Motor neuron (in vitro differentiated cells): Measurements from ENCODE around the gene PPP6R3. TPM values are rescaled to one million over a fixed set of nuclear protein-coding genes. Genes with fewer than 3 reads are reported as not detected.

Experiments used
- ATAC-seq, 8 experiments: fragments of 200-7000 bp; cut with Tn5 transposase; replicated peaks in 6 of 8; 2 replicates each; pipeline ENCODE4 v1.8.0; 2021; ENCODE audit warnings: mild to moderate bottlenecking in 8 of 8, moderate library complexity in 8 of 8
- H3K27ac ChIP-seq, 2 donors: fragments of 250-450 bp; sonication (Bioruptor Pico); 2 replicates each; pipeline ENCODE4 v1.9.0; 2021; ENCODE audit warnings: antibody characterized with exemption in 2 of 2, mild to moderate bottlenecking in 2 of 2, moderate library complexity in 1 of 2
- H3K4me1 ChIP-seq, 2 donors: fragments of 250-450 bp; sonication (Bioruptor Pico); replicated peaks in 1 of 2; 2 replicates each; pipeline ENCODE4 v1.6.1; 2021; ENCODE audit warnings: antibody characterized with exemption in 2 of 2, mild to moderate bottlenecking in 2 of 2, moderate library complexity in 1 of 2
- H3K4me3 ChIP-seq, 5 donors: fragments of 250-450 bp; sonication (Bioruptor Pico); 2 replicates each; pipeline ENCODE4 v1.9.0; 2021; ENCODE audit warnings: antibody characterized with exemption in 5 of 5, mild to moderate bottlenecking in 5 of 5, moderate library complexity in 4 of 5
- WGBS, 10 experiments: fragments of 450-650 bp; shearing (Covaris generic); methylation state at CpG; one replicate each; pipeline ENCODE4 v1.0.0; 2022; 5-methylcytosine and 5-hydroxymethylcytosine counted together
- in situ Hi-C, 9 experiments: fragments of 400-800 bp; cut with MboI; loops; one replicate each; pipeline ENCODE4 v1.15.0; 2021; ENCODE audit warnings: low sequenced_read_pairs in 9 of 9, low pct_unique_long_range_greater_than_20kb in 2 of 9; ENCODE audit not compliant: unreplicated experiment in 9 of 9
- total RNA-seq, 8 experiments: library from RNA; unstranded; fragments of 300-600 nt; gene quantifications; 2 replicates each; pipeline versions ENCODE4 v1.2.3 to v1.2.4, GENCODE V29; 2022

PPP6R3 gene
- total RNA-seq, 8 experiments from 2014 or later = 49.1 to 142 (median 65.7) TPM

DNA sequence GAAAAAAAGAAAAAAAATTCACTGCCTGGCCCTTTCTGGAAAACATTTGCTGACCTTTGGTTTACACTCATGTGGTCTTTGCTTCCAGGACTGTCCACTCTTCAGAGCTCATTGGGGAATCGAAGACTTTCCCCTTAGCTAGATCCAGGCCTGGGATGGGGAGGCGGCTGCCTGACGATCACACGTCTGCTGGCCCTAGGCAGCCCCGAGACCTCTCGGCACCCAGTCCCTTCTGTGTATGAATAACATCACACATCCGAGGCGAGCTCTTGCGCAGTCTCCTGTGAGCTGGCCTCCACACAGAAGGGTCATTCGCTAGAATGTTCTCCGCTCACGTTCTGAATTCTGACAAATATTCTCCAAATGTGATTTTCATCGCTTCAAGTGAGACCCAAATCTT, 198.1 kb downstream of the PPP6R3 start:
- H3K4me3 ChIP-seq = no peak overlapping the region
- 48 to 100% (median 75%) methylated on average over 1 to 10 of the region's 13 CpGs; no CpG with 5 or more reads in 2 of the 10 experiments for WGBS, 10 experiments
- in situ Hi-C loops = no loop called here
- peaks cover 0 to 7% of the 10 kb centered on the region in 2 donors for H3K4me1 ChIP-seq
- H3K27ac ChIP-seq = no peak overlapping the region
- peak in 6 of 8 experiments; percentile 25 to 53 (median 40) for ATAC-seq

DNA sequence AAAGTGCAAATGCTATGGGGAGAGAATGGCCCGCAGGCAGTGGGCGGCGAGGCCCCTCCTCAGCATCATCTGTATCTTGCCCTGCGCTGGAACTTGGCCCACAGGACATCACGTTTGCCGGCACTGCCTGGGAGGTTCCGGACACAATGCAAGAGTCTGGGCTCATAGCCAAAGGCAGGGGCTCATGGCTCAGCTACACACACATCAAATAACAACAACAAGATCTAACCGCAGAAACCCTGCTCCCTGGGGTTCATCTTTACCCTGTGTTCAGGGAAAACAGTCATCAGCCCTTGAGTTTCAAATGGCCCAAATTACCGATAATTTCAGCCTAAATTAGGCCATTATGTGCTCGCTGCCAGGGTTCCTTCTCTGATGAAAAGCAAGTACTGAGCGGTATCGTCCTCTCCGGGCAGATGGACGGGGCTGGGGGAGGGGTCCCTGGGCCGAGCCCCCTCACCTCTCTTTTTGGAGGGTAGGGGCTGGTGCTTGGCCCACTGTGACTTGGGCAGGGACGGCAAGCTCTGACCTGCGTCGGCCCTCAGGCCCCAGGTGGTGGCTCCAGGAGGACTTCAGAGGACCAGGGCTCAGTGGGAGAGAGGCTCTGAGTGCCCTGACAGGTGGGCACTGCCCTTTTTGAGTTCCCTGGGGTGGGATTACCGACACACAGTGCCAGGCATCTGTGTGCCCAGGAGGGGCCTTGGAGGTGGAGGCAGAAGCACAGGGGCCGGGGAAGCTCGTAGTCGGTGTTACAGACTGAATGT, 198.8 kb downstream of the PPP6R3 start:
- peak; percentile 84 to 99 (median 97) for ATAC-seq
- no peak overlapping the region for H3K27ac ChIP-seq
- peaks cover 0 to 7% of the 10 kb centered on the region in 2 donors for H3K4me1 ChIP-seq
- 8 to 67% (median 35%) methylated on average over 3 to 14 of the region's 22 CpGs; no CpG with 5 or more reads in 3 of the 10 experiments for WGBS, 10 experiments
- in situ Hi-C loops = no loop called here
- H3K4me3 ChIP-seq = no peak overlapping the region

DNA sequence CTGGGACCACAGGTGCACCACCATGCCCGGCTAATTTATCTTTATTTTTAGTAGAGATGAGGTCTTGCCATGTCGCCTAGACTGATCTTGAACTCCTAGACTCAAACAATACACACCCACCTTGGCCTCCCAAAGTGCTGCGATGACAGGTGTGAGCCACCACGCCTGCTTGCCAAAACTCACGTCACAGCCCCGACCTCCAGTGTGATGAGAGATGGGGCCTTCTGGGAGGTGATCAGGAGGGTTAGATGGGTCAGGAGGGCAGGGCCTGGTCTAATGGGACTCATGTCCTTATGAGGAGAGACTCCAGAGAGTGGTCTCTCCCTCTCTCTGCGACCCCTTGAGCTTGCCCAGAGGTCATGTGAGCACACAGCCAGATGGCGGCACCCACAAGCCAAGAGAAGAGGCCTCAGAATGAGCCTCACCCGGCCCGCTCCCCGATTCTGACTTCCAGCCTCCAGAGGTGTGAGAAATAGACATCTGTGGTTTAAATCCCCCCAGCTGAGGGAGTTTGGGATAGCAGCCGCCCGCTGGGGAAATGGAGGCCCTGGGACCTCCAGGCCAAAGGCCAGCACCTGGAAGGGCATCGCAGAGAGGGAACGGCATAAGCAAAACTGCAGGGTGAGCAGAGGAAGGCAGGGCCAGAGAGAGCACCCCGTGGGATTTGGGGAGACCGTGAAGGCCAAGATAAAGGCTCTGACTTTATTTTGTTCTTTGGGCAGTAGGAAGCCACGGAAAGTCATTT, 199.7 kb downstream of the PPP6R3 start:
- WGBS, 10 experiments = 75 to 100% (median 81%) methylated on average over 1 to 11 of the region's 18 CpGs; no CpG with 5 or more reads in 1 of the 10 experiments
- in situ Hi-C loops = no loop called here
- peaks cover 0 to 7% of the 10 kb centered on the region in 2 donors for H3K4me1 ChIP-seq
- H3K4me3 ChIP-seq = no peak overlapping the region
- no peak overlapping the region for H3K27ac ChIP-seq
- ATAC-seq = no peak

DNA sequence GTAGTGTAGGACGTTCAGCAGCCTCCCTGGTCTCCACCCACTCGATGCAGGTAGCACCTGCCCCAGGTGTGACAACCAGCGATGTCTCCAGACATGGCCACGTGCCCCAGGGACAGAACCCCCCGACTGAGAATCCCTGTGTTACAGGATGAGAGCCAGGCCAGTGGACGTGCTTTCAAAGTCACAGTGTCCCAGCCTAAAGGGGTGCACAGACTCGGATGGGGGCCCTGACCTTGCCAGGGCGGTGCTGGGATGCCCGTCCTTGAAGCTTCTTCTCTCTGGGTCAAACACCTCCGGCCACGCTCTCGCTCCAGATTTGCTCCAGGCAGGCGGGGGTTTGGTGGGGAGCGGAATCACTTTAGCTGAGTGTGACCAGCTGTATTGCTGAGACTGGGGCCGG, 200.5 kb downstream of the PPP6R3 start:
- Histone ChIP-seq H3K4me3 (no peak overlapping the region), H3K4me1 (peaks cover 0 to 7% of the 10 kb centered on the region in 2 donors), H3K27ac (no peak overlapping the region)
- ATAC-seq = no peak
- 63 to 88% (median 72%) methylated on average over 1 to 10 of the region's 15 CpGs; no CpG with 5 or more reads in 4 of the 10 experiments for WGBS, 10 experiments
- in situ Hi-C loops = no loop called here

DNA sequence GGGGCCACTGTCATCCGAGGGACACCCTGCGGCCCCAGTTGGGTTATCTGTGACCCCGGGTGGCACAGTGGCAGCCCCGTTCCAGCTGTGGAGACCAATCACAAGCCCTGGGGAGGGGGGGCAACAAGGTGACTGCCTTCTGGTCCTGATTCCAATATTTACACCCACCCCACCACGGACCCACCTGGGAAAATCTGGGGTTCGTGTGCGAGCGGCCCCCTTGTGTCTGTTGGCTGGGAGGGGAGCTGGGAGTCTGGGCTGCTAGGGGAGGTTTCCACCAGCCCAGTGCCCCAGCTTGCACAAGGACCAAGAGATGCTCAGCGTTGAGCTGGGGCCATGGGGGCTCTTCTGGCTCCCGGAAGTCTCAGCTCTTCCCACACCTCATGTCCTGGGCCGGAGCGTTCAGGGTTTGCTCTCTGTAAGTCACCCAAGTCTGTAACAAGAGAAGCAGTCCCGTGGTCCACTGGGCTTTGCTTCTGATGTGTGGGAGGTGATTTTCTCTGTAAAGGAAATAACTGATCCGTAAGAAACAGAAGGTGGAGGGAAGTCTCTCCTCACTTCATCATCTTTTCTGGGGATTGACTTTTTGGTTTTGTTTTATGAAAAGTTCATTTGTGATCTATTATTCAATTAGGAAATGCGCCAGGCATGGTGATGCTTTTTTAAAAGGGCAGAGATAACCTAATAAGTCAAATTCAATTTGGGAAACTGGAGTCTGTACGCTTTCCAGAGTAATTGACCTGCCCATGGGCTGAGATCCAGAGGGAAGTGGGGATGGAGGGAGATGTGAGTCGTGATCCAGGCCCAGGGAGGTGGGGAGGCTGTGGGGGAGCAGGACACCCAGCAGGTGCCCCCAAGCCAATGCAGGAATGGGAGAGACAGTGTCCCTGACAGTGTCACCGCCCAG, 201.4 kb downstream of the PPP6R3 start:
- Histone ChIP-seq H3K4me1 (peaks cover 0 to 7% of the 10 kb centered on the region in 2 donors), H3K4me3 (no peak overlapping the region), H3K27ac (no peak overlapping the region)
- no peak for ATAC-seq
- in situ Hi-C loops = no loop called here
- WGBS, 10 experiments = 0 to 72% (median 52%) methylated on average over 1 to 11 of the region's 18 CpGs; no CpG with 5 or more reads in 2 of the 10 experiments

DNA sequence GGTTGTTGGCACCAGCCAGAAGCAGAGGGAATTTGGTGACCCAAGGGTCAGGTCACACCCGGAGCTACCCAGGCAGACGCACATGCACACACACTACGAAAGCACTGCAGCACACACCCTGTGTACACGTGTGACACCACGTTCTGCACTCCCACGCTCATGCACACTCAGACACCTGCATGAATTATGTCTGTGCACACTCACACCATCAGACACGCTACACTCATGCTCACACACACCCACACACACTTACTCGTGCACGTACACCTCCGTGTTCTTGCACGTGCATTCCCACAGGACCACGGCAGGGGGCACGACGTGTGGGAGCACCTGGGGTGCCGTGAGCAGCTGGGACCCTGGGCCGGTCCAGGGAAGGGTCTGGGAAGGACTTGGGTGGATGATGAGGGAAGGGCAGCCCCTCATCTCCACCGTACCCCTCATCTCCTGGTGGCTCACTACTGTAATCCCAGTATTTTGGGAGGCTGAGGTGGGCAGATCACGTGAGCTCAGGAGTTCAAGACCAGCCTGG, 203.0 kb downstream of the PPP6R3 start:
- ATAC-seq = no peak
- in situ Hi-C loops = no loop called here
- Histone ChIP-seq H3K27ac (no peak overlapping the region), H3K4me1 (peaks cover 0 to 7% of the 10 kb centered on the region in 2 donors), H3K4me3 (no peak overlapping the region)
- 62 to 100% (median 80%) methylated on average over 1 to 11 of the region's 18 CpGs; no CpG with 5 or more reads in 4 of the 10 experiments for WGBS, 10 experiments

DNA sequence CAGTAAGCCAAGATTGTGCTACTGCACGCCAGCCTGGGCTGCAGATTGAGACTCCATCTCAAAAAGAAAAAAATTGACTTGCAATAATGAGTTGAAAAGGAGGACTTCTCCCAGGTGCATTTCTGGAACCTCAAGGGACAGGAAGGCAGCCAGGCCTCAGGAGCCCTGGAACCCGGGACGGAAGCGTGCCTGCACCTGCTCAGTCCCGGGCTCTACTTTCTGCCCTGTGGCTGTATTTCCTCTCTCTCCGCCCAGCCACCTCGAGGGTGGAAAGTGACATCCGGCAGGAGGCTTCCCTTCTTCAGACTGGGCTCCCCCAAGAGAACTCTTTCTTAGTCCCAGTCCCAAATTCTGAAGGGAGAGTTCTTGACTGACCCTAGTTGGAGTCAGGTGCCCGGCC, 203.6 kb downstream of the PPP6R3 start:
- in situ Hi-C loops = no loop called here
- Histone ChIP-seq H3K4me3 (no peak overlapping the region), H3K4me1 (peaks cover 0 to 3% of the 10 kb centered on the region in 2 donors), H3K27ac (no peak overlapping the region)
- ATAC-seq = no peak
- 17 to 90% (median 67%) methylated on average over 1 to 7 of the region's 9 CpGs; no CpG with 5 or more reads in 5 of the 10 experiments for WGBS, 10 experiments

DNA sequence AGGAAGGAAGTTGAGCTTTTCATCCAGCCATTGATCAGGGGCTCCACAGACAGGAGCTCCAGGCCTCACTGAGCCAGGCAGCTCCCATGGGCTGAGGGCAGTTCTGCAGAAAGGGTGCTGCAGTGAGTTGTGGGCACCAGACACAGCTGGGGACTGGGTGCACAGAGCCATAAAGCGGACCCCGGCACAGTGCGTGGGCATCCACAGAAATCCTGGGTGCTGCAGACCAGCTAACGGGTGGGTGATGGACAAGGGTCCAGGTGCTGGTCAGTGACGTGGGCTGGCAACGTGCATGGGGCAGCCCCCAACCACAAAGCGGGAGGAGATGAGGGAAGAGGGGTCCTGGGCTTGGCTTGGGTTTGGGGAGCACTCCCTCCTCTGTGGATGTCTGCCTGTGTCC, 204.4 kb downstream of the PPP6R3 start:
- ATAC-seq = no peak
- H3K4me3 ChIP-seq = no peak overlapping the region
- in situ Hi-C loops = no loop called here
- no peak overlapping the region for H3K27ac ChIP-seq
- WGBS, 10 experiments = 80 to 100% (median 93%) methylated on average over 1 to 3 of the region's 7 CpGs; no CpG with 5 or more reads in 7 of the 10 experiments
- no peaks in the 10 kb centered on the region for H3K4me1 ChIP-seq

Other genes starting within 250 kb of the PPP6R3 start
- 10 to 100 TPM; 12.4 to 69.1 (median 55.4) TPM for gene KMT5B, start 247.5 kb upstream of the PPP6R3 start, total RNA-seq
- 10 to 100 TPM; 15.4 to 29.8 (median 24.1) TPM for gene C11orf24, start 188.8 kb upstream of the PPP6R3 start, total RNA-seq
- gene LRP5, start 148.2 kb upstream of the PPP6R3 start, total RNA-seq = 10 to 100 TPM in 5 of 8 experiments, 1 to 10 TPM in 3; 4.8 to 49.4 (median 14.0) TPM
- 10 to 100 TPM in 3 of 8 experiments, 1 to 10 TPM in 2, under 1 TPM in 2, not detected in 1; 0.27 to 65.1 (median 5.7) TPM for gene GAL, start 223.8 kb downstream of the PPP6R3 start, total RNA-seq